Measurements from ENCODE around the gene AKR1E2. TPM values are rescaled to one million over a fixed set of nuclear protein-coding genes. Genes with fewer than 3 reads are reported as not detected.

Gene AKR1E2
- total and polyA plus RNA-seq, 4 donors: 0.46 to 9.4 (median 2.6) TPM

- TF ChIP-seq JUND (IDR thresholded peaks at IDR 0.05) (no peak), CTCF (IDR thresholded peaks at IDR 0.05; ENCODE audit: low read depth, low read length, missing input control) (no peak), SP1 (IDR thresholded peaks at IDR 0.05) (no peak), FOXA2 (IDR thresholded peaks at IDR 0.05) (no peak), ATF3 (IDR thresholded peaks at IDR 0.05) (no peak), RXRA (IDR thresholded peaks at IDR 0.05) (no peak), REST (IDR thresholded peaks at IDR 0.05) (no peak), RAD21 (IDR thresholded peaks at IDR 0.05) (no peak), TAF1 (conservative IDR thresholded peaks at IDR 0.05) (no peak), FOXA1 (IDR thresholded peaks at IDR 0.05) (no peak), EGR1 (IDR thresholded peaks at IDR 0.05; ENCODE audit: low read depth in 2 of 2) (no peak), NR2F2 (IDR thresholded peaks at IDR 0.05) (no peak), YY1 (IDR thresholded peaks at IDR 0.05) (no peak), HNF4G (IDR thresholded peaks at IDR 0.05) (no peak)
These were observed 5.1 kb upstream of the AKR1E2 start for GRCh38 chr10:4820804-4821401.

GRCh38 chr10:4822208-4822607 is 3.8 kb upstream of the AKR1E2 start:
- Histone ChIP-seq H3K9me3 (ENCODE audit: control insufficient read depth in 4 of 4, low read length in 3 of 4) (no peaks in the 10 kb centered on the region), H3K36me3 (ENCODE audit: control insufficient read depth in 4 of 4, insufficient read depth in 3 of 4, low read depth in 1 of 4, low read length in 3 of 4) (no peaks in the 10 kb centered on the region), H3K4me3 (ENCODE audit: low read depth in 1 of 3, low read length in 3 of 3) (no peak overlapping the region), H3K27me3 (ENCODE audit: control insufficient read depth in 4 of 4, insufficient read depth in 4 of 4, low read length in 3 of 4) (no peaks in the 10 kb centered on the region), H3K27ac (ENCODE audit: low read depth in 1 of 2, low read length in 2 of 2) (no peak overlapping the region), H3K4me1 (ENCODE audit: control insufficient read depth in 4 of 4, insufficient read depth in 4 of 4, low read length in 3 of 4) (peaks cover 0 to 8% (median 2%) of the 10 kb centered on the region in 4 donors), H3K9ac (ENCODE audit: low read depth in 1 of 2, low read length in 2 of 2) (no peak overlapping the region)
- 57% methylated on average over 5 of the region's 5 CpGs for WGBS
- TF ChIP-seq RAD21 (IDR thresholded peaks at IDR 0.05): no peak
- TF ChIP-seq ZBTB33 (IDR thresholded peaks at IDR 0.05): no peak
- no peak for TF ChIP-seq FOXA2 (IDR thresholded peaks at IDR 0.05)
- no peak for DNase-seq (ENCODE audit: low spot score)

More at GRCh38 chr10:4820804-4821401, 5.1 kb upstream of the AKR1E2 start:
- DNase-seq (ENCODE audit: low spot score): no peak
- no peaks in the 10 kb centered on the region for H3K27me3 ChIP-seq (ENCODE audit: control insufficient read depth in 4 of 4, insufficient read depth in 4 of 4, low read length in 3 of 4)
- H3K36me3 ChIP-seq (ENCODE audit: control insufficient read depth in 4 of 4, insufficient read depth in 3 of 4, low read depth in 1 of 4, low read length in 3 of 4): no peaks in the 10 kb centered on the region
- H3K4me1 ChIP-seq (ENCODE audit: control insufficient read depth in 4 of 4, insufficient read depth in 4 of 4, low read length in 3 of 4): peaks cover 0 to 4% (median 0%) of the 10 kb centered on the region in 4 donors
- no peak overlapping the region for H3K27ac ChIP-seq (ENCODE audit: low read depth in 1 of 2, low read length in 2 of 2)
- H3K9me3 ChIP-seq (ENCODE audit: control insufficient read depth in 4 of 4, low read length in 3 of 4): no peaks in the 10 kb centered on the region
- no peak overlapping the region for H3K4me3 ChIP-seq (ENCODE audit: low read depth in 1 of 3, low read length in 3 of 3)
- WGBS: 71% methylated on average over 8 of the region's 8 CpGs
- no peak overlapping the region for H3K9ac ChIP-seq (ENCODE audit: low read depth in 1 of 2, low read length in 2 of 2)
